Effector CD8-positive, alpha-beta T cell (primary cell): Measurements from ENCODE around the gene TREH.

Source experiments
- DNase-seq: peaks from one replicate; lab custom pipeline; 2025; lab: John Stamatoyannopoulos, UW

Gene TREH

DNA sequence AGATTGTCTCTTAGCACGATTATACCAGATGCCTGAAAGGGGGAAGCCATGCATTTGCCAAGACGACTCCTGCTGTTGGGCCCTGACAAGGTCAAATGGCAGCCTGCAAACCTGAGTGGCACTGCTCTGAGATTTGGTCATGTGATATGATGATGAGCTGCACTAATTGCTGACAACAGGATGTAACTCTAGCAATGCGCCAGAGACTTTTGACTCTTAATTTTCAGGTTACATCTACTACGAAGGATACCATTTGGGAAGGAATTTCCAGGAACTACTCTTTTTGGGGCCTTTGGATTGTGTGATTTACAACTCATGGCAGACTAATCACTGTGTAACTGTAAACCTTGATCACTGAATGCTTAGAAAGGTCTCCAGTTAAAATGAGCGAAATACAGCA lies 13.1 kb downstream of the TREH start:
- DNase-seq, result no peak

DNA sequence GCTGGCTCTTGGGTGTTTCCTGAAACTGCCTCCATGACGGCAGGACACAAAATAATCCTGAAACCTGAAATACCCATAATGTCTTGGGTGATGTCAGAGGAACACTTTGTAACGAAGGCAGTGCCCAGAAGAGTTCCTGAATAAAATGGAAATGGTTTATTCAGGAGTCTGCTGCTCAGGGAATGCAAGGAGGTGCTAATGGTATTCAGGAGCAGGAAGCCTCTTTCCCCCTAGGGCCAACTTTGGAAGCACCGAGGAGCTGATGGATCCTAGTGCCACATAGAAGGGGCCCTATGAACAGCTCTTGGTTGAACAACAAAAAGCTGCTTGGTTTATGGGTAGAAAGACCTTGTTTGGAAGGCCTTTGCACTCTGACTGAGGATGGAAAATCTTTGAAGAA lies 15.5 kb downstream of the TREH start:
- no peak for DNase-seq

DNA sequence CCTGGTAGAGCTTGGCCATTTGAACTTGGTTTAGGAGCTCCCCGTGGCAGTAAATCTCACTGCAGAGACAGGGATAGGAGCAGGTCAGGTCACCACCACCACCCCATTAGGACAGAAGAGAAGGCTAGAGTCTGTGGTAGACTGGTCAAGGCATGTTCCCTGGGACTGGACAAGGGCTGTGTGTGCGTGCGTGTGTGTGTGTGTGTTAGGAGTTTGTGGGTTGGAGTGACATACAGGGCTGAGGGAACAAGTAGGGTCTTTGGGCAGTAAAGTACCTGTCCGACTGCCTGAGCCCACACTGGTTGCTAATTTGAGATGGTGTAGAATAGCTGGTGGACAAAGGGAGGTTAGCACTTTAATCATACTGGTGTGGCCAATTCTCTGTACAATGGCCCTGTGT lies 16.1 kb downstream of the TREH start:
- DNase-seq, result no peak

DNA sequence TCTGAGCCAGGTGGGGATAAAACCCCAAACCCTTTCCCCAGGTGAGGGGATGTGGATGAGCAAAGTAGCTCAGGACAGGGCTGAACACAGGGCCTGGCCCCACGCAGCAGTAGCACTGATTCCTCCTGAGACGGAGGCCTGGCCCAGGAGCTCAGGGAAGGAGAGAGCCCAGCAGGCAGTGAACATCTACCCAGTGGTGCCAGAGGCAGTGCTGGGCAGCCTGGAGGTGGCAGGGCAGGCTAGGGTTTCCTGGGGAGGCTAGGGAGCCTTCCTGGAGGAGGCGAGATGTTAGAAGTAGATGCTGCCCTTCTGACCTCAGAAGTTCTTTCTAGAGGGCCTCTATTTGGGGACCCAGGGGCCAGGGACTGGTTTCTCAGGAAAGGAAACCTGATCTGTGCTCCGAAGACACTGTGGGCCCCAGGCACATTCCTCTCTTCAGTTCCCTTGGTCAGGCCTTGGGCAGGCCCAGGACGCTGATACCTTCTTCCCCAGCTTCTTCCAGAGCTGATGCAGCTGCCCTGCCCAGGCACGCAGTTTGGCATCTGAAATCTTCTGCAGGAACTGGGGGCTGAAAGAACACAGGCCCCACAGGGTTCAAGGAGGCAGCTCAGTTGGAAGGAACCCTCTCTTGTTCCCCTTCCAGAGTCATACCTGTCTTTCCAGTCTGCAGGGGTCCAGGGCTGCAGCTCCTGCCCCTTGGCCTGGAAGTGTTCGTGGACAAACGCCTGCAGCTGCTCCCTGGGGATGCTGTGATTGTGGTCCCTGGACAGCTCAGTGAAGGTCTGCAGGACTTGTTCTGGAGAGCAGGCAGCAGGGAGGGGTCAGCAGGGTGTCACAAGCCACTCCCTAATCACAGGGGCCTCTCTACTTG lies 16.8 kb downstream of the TREH start:
- no peak for DNase-seq

DNA sequence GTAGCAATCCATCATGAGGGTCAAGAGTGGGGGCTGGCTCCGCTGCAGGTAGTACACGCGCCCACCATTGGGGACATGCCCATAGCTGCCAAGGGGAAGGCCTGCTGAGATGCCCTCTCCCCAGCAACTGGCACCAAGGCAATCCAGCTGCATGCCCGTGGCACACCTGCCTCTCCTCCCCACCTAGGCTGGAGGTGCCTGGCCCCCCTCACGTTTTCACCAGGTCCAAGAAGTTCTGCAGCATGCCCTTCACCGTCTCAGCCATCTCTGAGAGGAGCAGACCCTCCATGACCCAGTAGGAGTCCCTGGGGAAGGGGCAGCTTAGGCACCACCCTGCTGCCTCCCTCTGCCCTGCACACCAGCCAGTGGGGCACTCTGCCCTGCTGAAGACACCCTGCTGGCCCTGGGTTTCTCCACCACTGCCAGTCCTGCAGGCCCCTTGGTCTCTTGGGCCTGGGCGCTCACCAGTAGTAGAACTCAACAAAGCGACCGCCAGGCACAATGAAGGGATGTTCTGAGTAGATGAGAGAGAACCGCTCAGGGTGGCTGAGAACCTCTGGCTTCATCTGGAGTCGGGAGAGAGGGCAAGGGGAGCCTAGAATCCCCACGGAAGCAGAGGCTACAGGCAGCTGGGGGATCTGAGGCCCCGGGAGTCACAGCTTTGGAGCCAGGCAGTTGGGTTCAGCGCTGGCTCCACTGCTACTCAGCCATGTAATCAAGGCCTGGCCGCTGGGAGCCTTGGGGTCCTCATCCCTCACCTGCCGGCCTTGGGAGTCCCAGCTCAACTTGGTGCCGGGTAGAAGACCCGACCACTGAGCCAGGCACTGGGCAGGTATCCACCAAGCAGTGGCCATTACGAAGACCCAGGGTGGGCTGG lies 17.8 kb downstream of the TREH start:
- DNase-seq, result no peak

DNA sequence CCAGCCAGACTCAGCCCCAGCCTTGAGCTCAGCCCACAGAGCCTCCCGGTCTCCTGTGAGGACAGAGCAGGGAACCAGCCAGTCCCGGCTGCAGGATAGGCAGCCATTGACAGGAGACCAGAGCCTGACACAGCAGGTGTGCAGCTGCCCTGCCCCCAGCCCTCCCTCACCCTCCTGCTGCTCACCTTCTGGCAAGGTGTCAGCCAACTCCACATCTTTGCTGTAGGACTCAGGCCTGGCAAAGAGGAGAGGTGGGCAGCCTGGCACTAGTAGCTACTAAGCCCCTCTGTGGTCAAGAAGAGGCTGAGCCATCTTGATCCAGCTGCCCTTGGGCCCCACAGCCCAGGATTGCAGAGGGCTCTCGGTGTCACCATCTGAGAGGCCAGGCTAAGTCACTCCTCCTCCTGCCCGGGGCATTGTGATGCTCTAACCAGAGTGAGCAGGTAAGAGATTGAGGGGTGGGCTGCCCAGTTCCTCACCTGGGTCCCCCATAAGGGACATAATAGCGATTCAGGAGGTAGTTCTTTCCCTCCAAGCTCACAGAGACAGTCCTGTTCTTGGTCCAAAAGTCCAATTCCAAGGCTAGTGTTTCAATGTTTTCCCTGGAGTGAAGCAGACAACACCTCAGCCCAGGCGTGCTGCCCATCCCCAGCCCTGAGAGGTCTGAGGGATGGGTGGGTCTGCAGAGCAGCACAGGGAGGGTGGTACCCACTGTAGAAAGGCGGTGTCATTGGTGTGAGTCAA lies 18.6 kb downstream of the TREH start:
- no peak for DNase-seq

DNA sequence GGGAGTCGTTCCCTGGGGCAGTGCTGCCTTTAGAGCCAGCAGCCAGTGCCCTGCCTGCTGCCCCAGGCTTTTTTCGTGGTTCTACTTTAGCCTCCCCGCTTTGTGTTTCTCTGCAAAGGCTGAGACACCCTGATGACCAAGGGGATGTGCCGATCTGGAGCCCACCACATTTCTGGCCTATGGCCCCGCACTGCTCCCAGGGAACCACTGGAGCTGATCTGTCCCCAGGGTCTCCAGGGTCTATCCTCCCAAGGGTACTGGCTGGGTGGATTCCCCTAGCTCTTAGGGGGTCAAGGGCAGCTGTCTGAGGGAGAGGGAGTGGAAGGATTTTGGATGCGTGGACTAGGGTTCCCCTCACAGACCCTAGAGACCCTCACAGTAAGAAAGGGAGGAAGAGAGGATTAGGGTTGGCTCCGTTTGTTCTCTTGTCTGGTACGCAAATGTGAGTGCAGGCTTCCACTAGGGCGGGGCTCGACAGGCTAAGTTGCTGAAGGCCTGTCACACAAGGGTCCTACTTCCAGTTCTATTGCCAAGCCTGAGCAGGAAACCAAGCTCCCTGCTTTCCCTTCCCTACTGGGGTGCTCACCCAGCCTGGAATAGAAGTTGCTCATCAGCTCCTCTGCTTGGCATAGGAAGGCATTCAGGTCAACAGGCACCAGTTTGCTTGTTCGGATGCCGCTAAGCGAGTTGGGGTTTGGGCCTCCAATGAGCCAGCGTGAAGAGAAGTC lies 19.3 kb downstream of the TREH start:
- DNase-seq, result no peak

DNA sequence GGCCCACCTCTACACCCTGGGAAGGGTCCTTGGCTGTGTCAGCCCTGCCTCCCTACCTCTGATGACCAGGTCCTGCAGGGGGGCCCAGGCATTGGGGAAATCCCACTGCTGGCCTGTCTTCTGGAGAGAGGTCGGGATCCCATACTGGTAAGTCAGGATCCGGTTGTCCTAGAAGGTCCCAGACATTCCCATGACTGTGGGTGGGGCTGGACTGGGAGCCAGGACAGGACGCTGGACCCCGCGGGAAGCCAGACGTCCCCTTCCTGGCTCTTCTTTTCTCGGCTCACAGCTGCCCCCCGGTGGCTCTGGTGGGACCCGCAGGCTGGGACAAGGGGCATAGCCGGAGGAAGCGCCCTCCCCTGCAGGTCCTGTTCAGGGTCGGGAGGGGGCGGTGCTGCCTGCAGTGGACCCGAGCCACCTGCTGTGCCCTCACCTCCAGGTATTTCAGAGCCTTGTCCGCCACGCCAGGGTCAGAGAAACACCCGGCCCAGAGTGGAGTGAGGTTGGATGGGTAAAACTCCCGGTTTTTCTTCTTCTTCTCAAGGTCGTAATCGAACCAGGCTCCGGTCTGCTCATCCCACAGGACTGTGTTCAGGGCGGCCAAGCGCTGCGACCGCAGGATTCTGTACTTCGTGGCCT lies 20.0 kb downstream of the TREH start:
- peak; percentile 89 for DNase-seq

DNA sequence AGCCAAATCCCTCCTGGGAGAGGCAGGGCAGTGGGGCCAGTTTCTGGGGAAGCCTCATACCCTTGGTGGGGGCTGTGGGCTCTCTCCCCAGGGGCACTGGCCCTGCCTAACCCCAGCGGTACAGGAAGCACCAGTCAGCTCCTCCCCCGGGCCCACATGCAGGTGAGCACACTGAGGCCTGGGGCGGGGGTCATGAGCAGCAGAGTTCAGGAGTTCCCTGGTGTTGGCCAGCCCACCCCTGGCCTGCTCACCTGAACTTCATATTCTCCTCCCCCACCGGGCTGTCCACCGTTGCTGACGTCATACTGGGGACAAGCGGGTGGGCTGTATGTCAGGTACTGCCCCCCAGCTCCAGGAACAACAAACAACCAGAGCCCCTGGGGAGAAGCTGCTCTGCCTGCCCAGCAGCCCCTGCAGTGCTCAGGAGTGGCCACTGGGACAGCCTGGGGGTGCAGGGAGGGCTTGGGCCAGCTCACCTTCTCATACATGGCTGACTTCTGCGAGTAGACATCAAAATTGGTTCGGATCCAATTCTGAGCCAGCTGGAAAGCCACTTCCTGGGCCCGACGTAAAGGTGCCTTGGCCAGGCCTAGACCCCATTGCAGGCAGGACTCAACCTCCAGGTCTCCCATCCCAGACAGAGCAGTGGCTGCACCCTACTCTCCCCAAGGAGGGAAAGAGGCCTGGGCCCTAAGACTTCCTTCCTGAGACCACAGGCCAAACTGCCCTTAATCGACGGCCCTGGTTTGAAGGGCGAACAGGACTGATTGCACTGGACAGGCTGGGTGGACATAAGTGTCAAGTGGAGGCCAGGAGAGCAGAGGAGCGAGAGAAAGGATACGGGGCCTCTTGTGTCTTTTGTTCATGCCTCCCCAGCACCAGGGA lies 20.8 kb downstream of the TREH start:
- DNase-seq, result no peak

DNA sequence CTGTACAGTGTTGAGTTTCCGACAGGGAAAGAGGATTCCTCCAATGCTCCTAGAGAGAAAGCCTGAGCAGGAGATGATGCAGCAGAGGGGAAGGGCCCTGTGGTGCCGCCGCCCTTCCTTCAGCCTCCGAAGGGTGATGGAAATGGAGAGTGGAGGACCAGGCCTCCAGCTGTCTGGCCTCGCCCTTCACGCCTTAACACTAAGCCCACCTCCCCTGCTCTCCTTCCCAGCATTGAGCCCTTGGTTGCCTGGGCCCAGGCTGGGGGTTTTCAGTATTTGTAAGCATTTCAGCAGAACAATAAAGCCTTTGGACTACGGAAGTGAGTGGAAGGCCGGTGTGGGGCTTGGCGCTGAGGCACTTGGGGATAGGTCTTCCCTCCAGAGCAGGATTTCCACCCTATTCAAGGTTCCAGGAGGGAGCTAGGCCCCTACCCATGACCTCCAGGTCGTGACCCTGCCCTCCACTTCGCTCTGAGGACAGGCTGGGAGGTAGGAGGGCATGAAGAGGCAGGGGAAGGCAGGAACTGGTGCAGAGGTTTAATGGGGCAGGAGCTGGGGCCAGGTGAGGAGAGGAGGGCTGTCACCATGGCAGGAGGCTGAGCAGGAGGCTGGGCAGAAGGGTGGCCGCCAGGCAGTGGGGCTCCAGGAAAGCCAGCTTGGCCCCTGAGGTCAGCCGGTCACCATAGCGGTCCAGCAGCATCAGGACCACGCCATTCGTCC lies 21.6 kb downstream of the TREH start:
- no peak for DNase-seq

DNA sequence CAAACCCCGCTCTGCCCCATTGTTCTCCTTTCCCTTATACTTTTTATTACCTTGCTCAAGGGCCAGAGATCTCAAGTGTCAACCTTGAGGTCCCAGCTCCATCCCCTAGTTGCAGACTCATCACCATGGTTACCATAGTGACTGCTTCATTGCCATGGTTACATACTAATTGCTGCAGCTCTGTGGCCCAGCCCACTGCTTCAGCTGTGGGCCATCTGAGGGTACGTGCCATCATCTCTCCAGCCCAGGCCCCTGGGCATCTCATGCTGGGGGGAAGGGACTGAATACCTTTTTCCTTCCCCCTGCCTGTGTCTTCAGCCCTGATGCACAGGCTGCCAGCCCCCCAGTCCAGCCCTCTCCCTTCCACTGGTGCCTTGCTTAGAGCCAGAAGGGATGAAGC lies 22.2 kb downstream of the TREH start:
- no peak for DNase-seq

DNA sequence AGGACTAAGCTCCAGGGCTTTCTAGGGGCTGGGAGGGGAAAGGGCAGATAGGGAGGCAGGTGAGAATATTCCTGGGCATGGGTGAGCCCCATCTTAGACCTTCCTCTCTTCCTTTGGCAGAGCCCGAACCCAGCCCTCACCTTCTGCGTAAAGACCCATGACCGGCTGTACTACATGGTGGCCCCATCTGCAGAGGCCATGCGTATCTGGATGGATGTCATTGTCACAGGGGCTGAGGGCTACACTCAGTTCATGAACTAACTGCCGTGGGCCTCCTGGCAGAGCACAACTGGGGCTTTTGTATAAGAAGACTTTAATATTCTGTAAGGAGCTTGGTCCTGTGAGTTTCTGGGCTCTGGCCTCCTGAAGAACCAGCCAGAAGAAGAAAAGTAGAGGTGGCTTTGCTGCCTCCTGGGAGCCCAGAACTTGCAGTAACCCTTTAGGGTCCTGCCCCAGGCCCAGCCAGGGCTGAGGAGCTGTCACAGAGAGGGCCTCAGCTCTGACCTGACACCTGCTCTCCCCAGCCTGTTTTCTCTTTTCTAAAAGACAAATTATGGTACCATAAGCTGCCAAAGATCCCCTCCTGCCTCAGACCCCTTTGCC lies 22.8 kb downstream of the TREH start:
- DNase-seq, result no peak

DNA sequence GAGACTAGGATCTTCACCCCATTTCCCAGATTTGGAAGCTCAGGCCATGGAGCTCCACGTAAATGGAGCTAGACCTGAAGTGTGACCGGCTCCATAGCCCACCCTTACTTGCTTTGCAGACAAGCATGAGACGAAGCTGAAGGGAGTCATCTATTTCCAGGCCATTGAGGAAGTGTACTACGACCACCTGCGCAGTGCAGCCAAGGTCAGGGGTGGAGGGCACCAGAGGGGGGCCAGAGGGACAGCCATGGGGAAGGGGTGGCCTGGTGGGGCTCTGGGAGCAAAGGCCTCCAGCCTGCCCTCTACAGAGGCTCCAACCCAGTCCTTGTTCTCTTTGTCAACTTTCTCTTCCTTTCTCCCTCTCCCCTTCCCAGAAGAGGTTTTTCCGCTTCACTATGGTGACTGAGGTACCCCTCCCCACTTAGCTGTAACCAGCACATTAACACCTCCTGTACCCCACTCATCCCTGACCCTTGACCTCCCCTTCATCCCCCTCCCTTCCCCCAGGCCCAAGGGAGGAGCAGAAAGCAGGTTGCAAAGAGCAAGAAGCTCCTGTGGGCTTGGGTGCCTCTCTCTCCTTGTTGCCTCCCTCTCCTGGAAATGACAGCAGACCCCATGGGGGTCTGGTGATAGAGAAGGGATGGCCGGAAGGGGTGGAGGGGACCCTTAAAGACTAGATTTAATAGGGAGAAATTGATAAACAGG lies 23.8 kb downstream of the TREH start:
- no peak for DNase-seq

DNA sequence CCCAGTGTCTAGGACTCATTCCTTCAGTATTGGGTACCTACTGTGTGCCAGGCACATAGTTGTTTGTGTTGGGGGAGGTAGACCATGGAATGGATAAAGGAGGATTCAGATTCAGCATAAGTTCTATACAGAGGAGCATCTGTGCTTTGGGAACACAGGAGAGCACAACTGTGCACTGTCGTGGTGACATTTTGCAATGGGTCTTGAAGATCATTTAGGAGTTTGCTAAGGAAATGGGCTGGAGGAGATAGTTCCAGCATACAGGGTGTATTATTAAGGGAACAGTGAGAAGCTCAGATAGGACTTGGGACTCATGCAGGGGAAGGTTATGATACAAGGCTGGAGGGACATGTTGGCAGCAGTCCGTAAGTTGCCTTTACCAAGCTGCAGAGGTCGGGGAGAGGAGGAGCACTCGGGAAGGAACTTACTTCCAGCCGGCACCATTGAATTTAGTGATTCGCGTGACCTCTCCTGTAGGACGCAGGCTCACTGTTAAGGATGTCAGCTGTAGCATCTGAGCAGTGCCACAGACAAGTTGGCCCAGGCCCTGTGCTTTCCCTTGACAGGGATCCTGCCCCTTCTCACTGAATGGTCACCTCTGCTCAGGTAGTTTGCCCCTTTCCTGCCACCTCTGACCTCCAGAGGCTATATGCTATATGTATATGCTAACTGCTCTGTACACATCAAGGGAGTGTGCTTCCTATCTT lies 25.6 kb downstream of the TREH start:
- no peak for DNase-seq

DNA sequence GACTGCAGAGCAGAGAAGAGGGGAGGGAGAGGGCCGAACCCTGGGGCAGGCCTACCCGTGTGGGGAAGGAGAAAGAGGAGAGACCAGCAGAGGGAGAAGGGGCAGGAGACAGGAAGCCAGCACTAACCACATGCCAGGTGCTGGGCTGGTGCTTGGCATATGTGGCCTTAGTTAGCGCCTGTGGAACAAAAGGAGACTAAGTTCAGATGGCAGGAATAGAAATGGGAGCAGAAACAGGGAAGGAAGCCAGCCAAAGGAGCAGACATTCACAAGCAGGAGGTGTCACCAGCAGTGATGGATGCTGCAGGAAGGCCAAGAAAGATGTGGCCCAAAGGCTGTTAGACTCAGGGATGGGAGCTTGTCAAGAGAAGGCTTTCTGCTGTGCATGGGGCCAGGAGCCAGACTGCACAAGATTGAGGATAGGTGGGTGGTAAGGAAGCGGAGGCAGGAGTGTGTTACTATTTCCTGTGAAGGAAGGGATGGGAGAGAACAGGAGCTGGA lies 26.7 kb downstream of the TREH start:
- DNase-seq, result no peak

DNA sequence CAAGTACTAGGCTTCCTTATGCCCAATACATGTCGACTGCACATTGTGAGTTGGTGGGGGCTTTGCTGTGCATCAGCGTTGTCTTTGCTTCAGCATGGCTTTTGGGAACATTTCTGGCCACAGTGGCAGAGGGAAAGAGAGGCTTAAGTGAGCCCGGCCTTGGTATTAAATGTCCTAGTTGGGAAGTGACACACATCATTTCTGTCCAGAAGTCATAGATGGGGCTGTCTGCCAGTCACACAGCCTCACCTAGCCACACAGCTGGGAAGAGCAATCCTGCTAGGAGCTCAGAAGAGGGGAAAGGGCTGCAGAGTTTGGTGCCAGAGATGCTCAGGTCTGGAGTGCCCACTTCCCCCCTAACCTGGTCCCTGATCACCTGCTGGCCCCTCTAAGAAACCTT lies 27.6 kb downstream of the TREH start:
- DNase-seq, result no peak

DNA sequence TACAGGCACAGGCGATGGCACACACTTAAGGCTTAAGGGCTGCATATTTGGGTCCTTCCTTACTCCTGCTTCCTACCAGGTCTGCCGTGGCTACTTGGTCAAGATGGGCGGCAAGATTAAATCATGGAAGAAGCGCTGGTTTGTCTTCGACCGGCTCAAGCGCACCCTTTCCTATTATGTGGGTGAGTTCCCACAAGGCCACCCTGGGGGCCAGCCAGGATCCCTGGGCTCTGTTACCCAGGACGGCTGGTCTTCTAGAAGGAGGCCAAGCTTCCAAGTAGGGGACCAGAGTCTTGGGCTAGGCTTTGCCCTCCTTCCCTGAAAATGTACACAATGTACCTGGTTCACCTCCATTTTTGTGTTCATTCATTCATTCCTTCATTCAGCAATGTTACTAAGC lies 29.1 kb downstream of the TREH start:
- no peak for DNase-seq

DNA sequence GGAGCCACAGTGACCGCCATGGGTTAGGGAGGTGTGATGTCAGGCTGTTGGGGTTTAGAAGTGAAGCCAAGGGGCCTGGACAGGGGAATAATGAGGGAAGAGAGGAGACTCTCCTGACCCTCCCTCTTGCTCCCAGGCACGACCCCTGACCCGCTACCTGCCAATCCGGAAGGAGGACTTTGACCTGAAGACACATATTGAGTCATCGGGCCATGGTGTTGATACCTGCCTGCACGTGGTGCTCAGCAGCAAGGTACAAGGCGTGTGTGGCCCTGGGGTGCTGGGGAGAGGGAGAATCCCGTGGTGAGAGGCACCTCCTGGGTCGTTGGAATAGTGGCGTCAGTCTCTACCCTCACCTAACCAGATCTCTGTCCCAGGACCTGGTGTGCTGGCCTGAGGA lies 29.5 kb downstream of the TREH start:
- DNase-seq, result no peak
